ENCODE measurements around the gene MINDY4. TPM values are rescaled to one million over a fixed set of nuclear protein-coding genes. Genes with fewer than 3 reads are reported as not detected.
A peak's percentile ranks its signal among the peaks of the same experiment; 100 is the strongest.

Gene MINDY4
- 13.8 TPM for total RNA-seq
- long read RNA-seq, partial matches to known transcripts, result 1 of 7 reads
- long read RNA-seq, other reads (novel, unspliced or antisense), result 5 of 7 reads

GRCh38 chr7:30771174-30771879, at the start of gene MINDY4:
TSS of gene MINDY4 (plus strand) at chr7:30771417. CDS start at chr7:30771494, 77 bp downstream.
- ATAC-seq, result peak; percentile 95 to 97
- H3K36me3 ChIP-seq, result peaks cover 3% of the 10 kb centered on the region
- H3K27me3 ChIP-seq (ENCODE audit: low read depth), result no peaks in the 10 kb centered on the region
- H3K4me3 ChIP-seq, result peak within 1 kb of the TSS; percentile 95
- DNase-seq, result peak; percentile 89
- peaks cover 20% of the 10 kb centered on the region for H3K4me1 ChIP-seq
- H3K9me3 ChIP-seq, result no peaks in the 10 kb centered on the region
- intact Hi-C loops (cut with DNase I), result no loop called here
- H3K27ac ChIP-seq, result peak within 1 kb of the TSS; percentile 83
- TF ChIP-seq CTCF (IDR thresholded peaks at IDR 0.05), result peak; percentile 13

- Histone ChIP-seq H3K4me1 (no peaks in the 10 kb centered on the region), H3K36me3 (no peaks in the 10 kb centered on the region), H3K27ac (no peak overlapping the region), H3K4me3 (no peak overlapping the region), H3K27me3 (ENCODE audit: low read depth) (no peaks in the 10 kb centered on the region), H3K9me3 (peaks cover 11% of the 10 kb centered on the region)
- ATAC-seq (no peak), DNase-seq (no peak)
- no peak for TF ChIP-seq CTCF (IDR thresholded peaks at IDR 0.05)
- intact Hi-C loops (cut with DNase I), result no loop called here
These were observed 49.0 kb upstream of the MINDY4 start for GRCh38 chr7:30722187-30722586.

- Histone ChIP-seq H3K27me3 (ENCODE audit: low read depth) (no peaks in the 10 kb centered on the region), H3K4me3 (no peak overlapping the region), H3K36me3 (no peaks in the 10 kb centered on the region), H3K9me3 (peaks cover 11% of the 10 kb centered on the region), H3K4me1 (no peaks in the 10 kb centered on the region), H3K27ac (no peak overlapping the region)
- ATAC-seq (no peak), DNase-seq (no peak)
- intact Hi-C loops (cut with DNase I), result no loop called here
- no peak for TF ChIP-seq CTCF (IDR thresholded peaks at IDR 0.05)
These were observed 48.5 kb upstream of the MINDY4 start for GRCh38 chr7:30722671-30723070.

- H3K9me3 ChIP-seq, result no peaks in the 10 kb centered on the region
- no peak for ATAC-seq
- H3K4me1 ChIP-seq, result no peaks in the 10 kb centered on the region
- TF ChIP-seq CTCF (IDR thresholded peaks at IDR 0.05), result no peak
- H3K27me3 ChIP-seq (ENCODE audit: low read depth), result no peaks in the 10 kb centered on the region
- H3K27ac ChIP-seq, result no peak overlapping the region
- intact Hi-C loops (cut with DNase I), result no loop called here
- no peak for DNase-seq
- H3K36me3 ChIP-seq, result no peaks in the 10 kb centered on the region
- no peak overlapping the region for H3K4me3 ChIP-seq
These were observed 47.4 kb upstream of the MINDY4 start for GRCh38 chr7:30723776-30724175.

GRCh38 chr7:30726296-30727006, 44.8 kb upstream of the MINDY4 start:
- intact Hi-C loops (cut with DNase I), result no loop called here
- Histone ChIP-seq H3K9me3 (no peaks in the 10 kb centered on the region), H3K4me1 (no peaks in the 10 kb centered on the region), H3K27me3 (ENCODE audit: low read depth) (no peaks in the 10 kb centered on the region), H3K4me3 (no peak overlapping the region), H3K27ac (peak overlapping the region; percentile 49), H3K36me3 (no peaks in the 10 kb centered on the region)
- DNase-seq, result no peak
- TF ChIP-seq CTCF (IDR thresholded peaks at IDR 0.05), result no peak
- ATAC-seq, result no peak
